Thymus (tissue), 11 donors: ENCODE measurements around the gene ELOVL6. TPM values are rescaled to one million over a fixed set of nuclear protein-coding genes. Genes with fewer than 3 reads are reported as not detected.

ENCODE experiments used
- DNase-seq, 9 donors: peaks; one replicate each; pipeline ENCODE4 v3.0.0-alpha.2; 2013; ENCODE audit warnings: low spot score in 9 of 9, low read depth in 6 of 9, missing footprints in 1 of 9
- H3K27ac ChIP-seq, 2 donors: one replicate each; pipeline ENCODE4 v1.5.1; 2013; ENCODE audit warnings: control low read depth in 1 of 2, low read depth in 1 of 2, low read length in 1 of 2, mild to moderate bottlenecking in 1 of 2, moderate library complexity in 1 of 2
- H3K27me3 ChIP-seq, 2 donors: one replicate each; pipeline ENCODE4 v1.5.1; 2013; ENCODE audit warnings: low read length in 1 of 2; ENCODE audit not compliant: control insufficient read depth in 2 of 2, insufficient read depth in 1 of 2
- H3K36me3 ChIP-seq, 2 donors: one replicate each; pipeline ENCODE4 v1.5.1; 2013; ENCODE audit warnings: low read length in 1 of 2, mild to moderate bottlenecking in 1 of 2, moderate library complexity in 1 of 2; ENCODE audit not compliant: control insufficient read depth in 2 of 2, insufficient read depth in 2 of 2
- H3K4me1 ChIP-seq, 2 donors: one replicate each; pipeline ENCODE4 v1.5.1; 2013; ENCODE audit warnings: low read length in 2 of 2; ENCODE audit not compliant: control insufficient read depth in 2 of 2, insufficient read depth in 2 of 2
- H3K4me3 ChIP-seq, 2 donors: one replicate each; pipeline ENCODE4 v1.5.1; 2013; ENCODE audit warnings: low read length in 2 of 2, control low read depth in 1 of 2, mild to moderate bottlenecking in 1 of 2
- H3K9me3 ChIP-seq, 2 donors: one replicate each; pipeline ENCODE4 v1.5.1; 2013; ENCODE audit warnings: low read length in 1 of 2, mild to moderate bottlenecking in 1 of 2; ENCODE audit not compliant: control insufficient read depth in 2 of 2, insufficient read depth in 1 of 2
- WGBS: extraction: QIAGEN DNeasy Blood & Tissue Kit; methylation state at CpG from one replicate; pipeline ENCODE4 v1.1.7; 2013; 5-methylcytosine and 5-hydroxymethylcytosine counted together
- polyA plus RNA-seq: library from polyadenylated mRNA; stranded (reverse); fragments of 200-250 nt; gene quantifications from one replicate; pipeline ENCODE4 v1.2.3, GENCODE V29; 2013
- total RNA-seq: library from RNA; stranded (reverse); fragments of 120-200 nt; gene quantifications from one replicate; pipeline ENCODE4 v1.2.4, GENCODE V29; 2013
- donor health status: healthy.

Gene ELOVL6
- total and polyA plus RNA-seq, 2 donors = 2.8 to 3.1 TPM

- 22% methylated on average over 3 of the region's 3 CpGs for WGBS
- H3K4me3 ChIP-seq = no peak overlapping the region
- peak in 1 of 9 donors; percentile 9 for DNase-seq
- no peaks in the 10 kb centered on the region for H3K27me3 ChIP-seq
- H3K27ac ChIP-seq = no peak overlapping the region
- no peaks in the 10 kb centered on the region for H3K4me1 ChIP-seq
- H3K36me3 ChIP-seq = no peaks in the 10 kb centered on the region
- no peaks in the 10 kb centered on the region for H3K9me3 ChIP-seq
Observed at GRCh38 chr4:109996526-109996925, 201.9 kb downstream of the ELOVL6 start.
